H7 (cell line): ENCODE data around the gene NAGA. TPM values are rescaled to one million over a fixed set of nuclear protein-coding genes. Genes with fewer than 3 reads are reported as not detected.

Source experiments
- DNase-seq: peaks from one replicate; pipeline ENCODE4 v3.0.0; 2012
- H3K27me3 ChIP-seq: 2 replicates; pipeline ENCODE4 v1.6.0; 2011; ENCODE audit warnings: mild to moderate bottlenecking, low read length; ENCODE audit not compliant: control insufficient read depth, insufficient read depth
- H3K36me3 ChIP-seq: replicated peaks from 2 replicates; pipeline ENCODE4 v1.5.1; 2011; ENCODE audit warnings: low read length; ENCODE audit not compliant: control insufficient read depth, insufficient read depth
- H3K4me3 ChIP-seq: 2 replicates; pipeline ENCODE4 v1.5.1; 2011; ENCODE audit warnings: low read depth, mild to moderate bottlenecking, control low read depth, low read length, moderate library complexity; ENCODE audit not compliant: insufficient read depth
- total RNA-seq: library from RNA; depleted of rRNA; stranded (reverse); fragments of >200 nt; shearing (Covaris generic); gene quantifications from 2 replicates; pipeline ENCODE4 v1.2.3, GENCODE V29; 2014; rRNA removed

NAGA gene
- total RNA-seq, 1 experiment from 2014 or later, result 30.9 TPM

DNA sequence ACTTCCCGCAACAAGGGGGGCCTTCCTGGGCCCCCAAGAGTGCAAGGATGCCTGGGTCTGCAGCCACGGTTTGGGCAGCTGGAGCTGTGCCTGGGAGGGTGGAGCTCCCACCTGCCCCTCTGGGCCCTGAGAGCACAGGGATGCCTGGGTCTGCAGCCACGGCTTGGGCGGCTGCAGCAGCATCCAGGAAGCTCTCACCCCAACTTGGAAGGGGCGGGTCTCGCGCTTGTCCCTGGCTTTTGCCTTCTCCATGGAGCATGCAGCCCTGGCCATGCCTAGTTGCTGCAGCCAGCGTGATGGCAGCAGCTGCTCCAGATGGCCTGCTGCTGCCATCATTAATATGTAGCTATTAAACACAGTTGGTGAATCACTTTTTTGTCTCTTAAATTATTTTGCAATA lies 35.4 kb downstream of the NAGA start:
- no peak overlapping the region for H3K4me3 ChIP-seq
- DNase-seq, result no peak
- no peaks in the 10 kb centered on the region for H3K27me3 ChIP-seq
- no peaks in the 10 kb centered on the region for H3K36me3 ChIP-seq

DNA sequence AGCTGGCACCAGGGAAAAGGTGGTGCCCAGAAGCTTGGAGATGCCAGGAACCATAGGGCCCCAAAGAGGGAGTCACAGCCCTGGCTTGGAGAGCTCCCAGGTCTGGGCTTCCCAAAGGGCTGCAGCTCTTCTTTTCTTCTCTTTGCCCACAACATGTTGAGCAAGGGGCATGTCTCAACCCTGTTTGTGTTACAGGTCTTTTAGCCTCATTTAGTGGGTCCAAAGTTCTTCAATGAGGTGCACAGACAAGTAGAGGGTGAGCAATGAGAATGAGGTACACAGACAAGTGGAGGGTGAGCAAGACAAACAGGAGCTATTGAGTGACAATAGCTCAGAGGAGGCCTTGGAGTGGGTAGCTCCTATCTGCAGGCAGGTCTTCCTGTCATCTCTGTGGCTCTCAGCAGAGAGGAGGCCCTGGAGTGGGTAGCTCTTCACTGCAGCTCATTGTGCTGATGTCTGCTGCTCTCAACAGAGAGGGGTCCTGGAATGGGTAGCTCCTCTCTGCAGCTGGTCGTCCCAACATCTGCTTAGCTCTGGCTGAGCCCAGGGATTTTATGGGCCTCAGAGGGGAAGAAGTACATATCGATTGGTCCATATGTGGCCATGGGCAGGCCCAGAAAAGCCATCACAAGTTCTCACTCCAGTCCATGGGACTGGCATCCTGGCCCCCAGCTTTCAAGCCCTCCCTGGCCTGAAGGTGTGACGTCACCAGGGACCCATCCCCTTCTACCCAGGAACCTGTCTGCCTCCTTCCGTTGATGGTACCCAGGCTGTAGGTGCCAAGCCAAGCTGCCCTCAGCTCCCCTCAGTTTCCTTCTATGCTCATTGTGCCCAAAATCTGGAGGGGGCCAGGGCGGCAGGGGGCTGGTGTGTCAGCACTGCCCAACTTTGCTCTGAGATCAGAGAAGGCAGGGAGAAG lies 37.1 kb downstream of the NAGA start:
- H3K36me3 ChIP-seq, result no peaks in the 10 kb centered on the region
- H3K27me3 ChIP-seq, result no peaks in the 10 kb centered on the region
- DNase-seq, result no peak
- H3K4me3 ChIP-seq, result no peak overlapping the region

DNA sequence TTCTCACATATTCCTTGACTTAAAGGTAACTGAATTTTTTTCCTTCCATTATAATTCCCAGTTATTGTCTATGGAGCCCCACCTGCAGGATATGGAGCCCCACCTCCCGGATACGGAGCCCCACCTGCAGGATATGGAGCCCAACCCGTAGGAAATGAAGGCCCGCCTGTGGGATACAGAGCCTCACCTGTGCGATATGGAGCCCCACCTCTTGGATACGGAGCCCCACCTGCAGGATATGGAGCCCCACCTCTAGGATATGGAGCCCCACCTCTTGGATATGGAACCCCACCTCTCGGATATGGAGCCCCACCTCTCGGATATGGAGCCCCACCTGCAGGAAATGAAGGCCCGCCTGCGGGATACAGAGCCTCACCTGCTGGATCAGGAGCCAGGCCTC lies 43.9 kb downstream of the NAGA start:
- H3K36me3 ChIP-seq, result no peaks in the 10 kb centered on the region
- H3K4me3 ChIP-seq, result no peak overlapping the region
- peak; percentile 33 for DNase-seq
- no peaks in the 10 kb centered on the region for H3K27me3 ChIP-seq

DNA sequence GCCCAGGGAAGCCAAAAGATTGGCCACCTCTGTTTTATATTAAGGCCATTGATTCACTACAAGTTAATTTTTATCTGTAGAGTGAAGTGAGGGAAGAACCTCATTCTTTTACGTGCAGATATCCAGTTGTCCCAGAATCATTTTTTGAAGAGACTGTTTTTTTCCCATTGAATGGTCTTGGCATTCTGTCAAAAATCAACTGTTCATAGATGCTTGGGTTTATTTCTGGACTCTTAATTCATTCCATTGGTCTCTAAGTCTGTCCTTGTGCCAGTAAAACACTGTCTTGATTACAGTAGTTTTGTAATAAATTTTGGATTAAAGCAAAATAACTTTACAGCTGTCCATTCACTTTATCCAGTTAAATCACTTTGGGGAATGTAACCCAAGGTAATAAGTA lies 45.2 kb downstream of the NAGA start:
- DNase-seq, result no peak
- no peaks in the 10 kb centered on the region for H3K36me3 ChIP-seq
- no peaks in the 10 kb centered on the region for H3K27me3 ChIP-seq
- no peak overlapping the region for H3K4me3 ChIP-seq

DNA sequence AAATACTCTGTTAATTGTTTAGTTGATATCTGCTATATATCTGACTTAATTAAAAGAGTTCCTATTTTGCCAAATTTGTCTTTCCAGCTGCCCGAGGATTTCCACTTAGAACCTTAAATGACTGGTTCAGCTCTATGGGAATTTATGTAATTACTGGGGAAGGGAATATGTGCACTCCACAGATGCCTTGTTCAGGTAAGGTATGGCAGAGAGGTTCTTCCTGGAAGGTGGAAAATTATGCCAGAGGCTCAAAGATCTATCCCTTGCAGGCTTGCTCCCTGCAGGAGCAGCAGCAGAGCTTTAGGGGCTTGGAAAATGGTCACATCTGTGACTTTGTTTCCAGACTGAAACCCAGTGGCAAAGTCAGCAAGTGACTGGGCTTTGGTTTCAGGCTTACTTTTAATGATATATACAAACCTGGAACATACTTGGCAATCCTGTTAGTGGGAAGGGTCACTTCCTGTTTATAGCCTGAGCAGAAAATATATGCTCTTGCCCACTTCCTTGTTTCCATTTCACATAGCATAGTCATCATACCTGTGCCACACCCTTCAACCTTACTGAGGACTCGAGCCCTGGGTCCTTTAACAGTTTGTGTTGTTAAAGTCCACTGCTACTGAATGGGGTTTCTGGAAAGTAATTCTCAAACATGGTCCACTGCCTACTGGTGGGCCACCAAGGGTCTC lies 48.3 kb downstream of the NAGA start:
- no peaks in the 10 kb centered on the region; the same call in 1 of the 2 replicates for H3K27me3 ChIP-seq
- H3K4me3 ChIP-seq, result no peak overlapping the region
- H3K36me3 ChIP-seq, result no peaks in the 10 kb centered on the region
- DNase-seq, result no peak

DNA sequence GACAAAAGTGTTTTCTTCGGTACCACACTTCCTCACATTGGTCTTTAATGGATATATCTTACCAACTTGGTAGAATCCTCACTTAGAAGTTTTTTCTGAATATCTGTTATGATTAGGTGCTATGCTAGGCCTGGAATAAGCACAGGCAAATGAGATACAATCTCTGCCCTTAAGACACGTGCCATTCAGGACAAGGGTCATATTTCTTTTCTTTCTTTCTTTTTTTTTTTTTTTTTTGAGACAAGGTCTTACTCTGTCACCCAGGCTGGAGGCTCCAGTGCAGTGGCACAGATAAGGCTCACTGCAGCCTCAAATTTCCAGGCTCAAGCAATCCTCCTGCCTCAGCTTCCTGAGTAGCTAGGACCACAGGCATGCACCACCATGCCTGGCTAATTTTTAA lies 49.0 kb downstream of the NAGA start:
- no peak for DNase-seq
- Histone ChIP-seq H3K27me3 (no peaks in the 10 kb centered on the region; the same call in 1 of the 2 replicates), H3K36me3 (no peaks in the 10 kb centered on the region), H3K4me3 (no peak overlapping the region)

DNA sequence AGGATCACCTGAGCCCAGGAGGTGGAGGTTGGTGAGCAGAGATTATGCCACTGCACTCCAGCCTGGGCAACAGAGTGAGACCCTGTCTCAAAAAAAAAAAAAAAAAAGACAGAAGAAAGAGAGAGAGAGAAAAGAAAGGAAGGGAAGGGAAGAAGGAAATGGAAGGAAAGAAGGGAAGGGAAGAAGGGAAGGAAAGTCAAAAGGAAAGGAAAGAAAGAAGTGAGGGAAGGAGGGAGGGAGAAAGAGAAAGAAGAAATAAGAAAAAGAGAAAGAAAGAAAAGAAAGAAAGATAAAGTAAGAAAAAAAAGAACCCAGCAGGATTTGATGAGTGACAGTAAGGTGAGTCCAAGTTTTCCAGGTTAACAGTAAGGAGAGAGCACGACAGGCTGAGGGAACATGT lies 52.4 kb downstream of the NAGA start:
- no peak for DNase-seq
- H3K27me3 ChIP-seq, result no peaks in the 10 kb centered on the region; the same call in 1 of the 2 replicates
- H3K36me3 ChIP-seq, result no peaks in the 10 kb centered on the region

DNA sequence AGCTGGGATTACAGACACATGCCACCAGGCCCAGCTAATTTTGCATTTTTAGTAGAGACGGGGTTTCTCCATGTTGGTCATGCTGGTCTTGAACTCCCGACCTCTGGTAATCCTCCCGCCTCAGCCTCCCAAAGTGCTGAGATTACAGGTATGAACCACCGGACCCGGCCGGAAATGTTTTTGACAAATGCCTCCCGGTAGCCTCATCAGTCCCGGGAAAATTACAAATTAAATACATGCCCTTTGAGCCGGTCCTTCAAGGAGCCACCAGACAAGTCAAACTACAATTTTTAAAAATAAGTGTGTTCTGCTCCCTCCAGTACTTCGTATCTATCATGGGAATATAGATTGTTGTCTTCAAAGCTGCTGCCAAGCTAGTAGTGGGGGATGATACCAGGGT lies 54.5 kb downstream of the NAGA start:
- no peak overlapping the region for H3K4me3 ChIP-seq
- DNase-seq, result no peak
- H3K27me3 ChIP-seq, result no peaks in the 10 kb centered on the region; the same call in 1 of the 2 replicates
- no peaks in the 10 kb centered on the region for H3K36me3 ChIP-seq

More for the DNA sequence above, 52.4 kb downstream of the NAGA start:
- no peak overlapping the region for H3K4me3 ChIP-seq

DNA sequence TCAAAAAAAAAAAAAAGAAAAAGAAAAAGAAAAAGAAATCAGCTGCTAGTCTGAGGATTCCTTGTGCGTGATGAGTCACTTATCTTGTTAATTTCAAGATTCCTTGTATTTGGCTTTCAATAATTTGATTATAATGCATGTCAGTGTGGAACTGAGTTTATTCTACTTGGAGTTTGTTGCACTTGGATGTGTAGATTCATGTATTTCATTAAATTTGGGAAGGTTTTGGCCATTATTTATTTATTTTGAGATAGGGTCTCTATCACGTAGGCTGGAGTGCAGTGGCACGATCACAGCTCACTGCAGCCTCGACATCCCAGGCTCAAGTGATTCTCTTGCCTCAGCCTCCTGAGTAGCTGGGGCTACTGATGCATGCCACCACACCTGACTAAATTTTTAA lies 57.2 kb downstream of the NAGA start:
- no peak for DNase-seq
- H3K27me3 ChIP-seq, result no peaks in the 10 kb centered on the region; the same call in 1 of the 2 replicates
- no peak overlapping the region for H3K4me3 ChIP-seq
- no peaks in the 10 kb centered on the region for H3K36me3 ChIP-seq

DNA sequence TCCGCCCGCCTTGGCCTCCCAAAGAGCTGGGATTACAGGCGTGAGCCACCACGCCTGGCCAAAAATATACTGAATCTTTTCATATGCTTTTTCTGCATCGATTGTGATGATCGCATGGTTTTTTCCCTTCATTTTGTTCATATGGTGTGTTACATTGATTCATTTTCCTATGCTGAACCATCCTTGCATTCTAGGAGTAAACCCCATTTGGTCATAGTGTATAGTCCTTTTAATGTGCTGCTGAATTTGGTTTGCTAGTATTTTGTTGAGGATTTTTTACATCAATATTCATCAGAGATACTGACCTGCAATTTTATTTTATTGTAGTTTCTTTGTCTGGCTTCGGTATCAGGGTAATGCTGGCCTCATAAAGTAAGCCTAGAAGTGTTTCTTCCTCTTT lies 59.8 kb downstream of the NAGA start:
- DNase-seq, result no peak
- no peaks in the 10 kb centered on the region for H3K36me3 ChIP-seq
- no peak overlapping the region for H3K4me3 ChIP-seq
- no peaks in the 10 kb centered on the region for H3K27me3 ChIP-seq

Other genes with a start within 250 kb of the NAGA start
- gene SREBF2, start 237.7 kb downstream of the NAGA start, total RNA-seq, result 93.8 and 118 TPM in 2 replicates
- 3.2 TPM in 2 replicates for gene SHISA8, start 155.7 kb downstream of the NAGA start, total RNA-seq
- gene TNFRSF13C, start 144.0 kb downstream of the NAGA start, total RNA-seq, result 1.1 and 1.2 TPM in 2 replicates
- 56.7 and 66.3 TPM in 2 replicates for gene CENPM, start 123.7 kb downstream of the NAGA start, total RNA-seq
- 8.1 and 11.0 TPM in 2 replicates for gene SEPTIN3, start 101.4 kb downstream of the NAGA start, total RNA-seq
- not detected in 2 replicates for gene WBP2NL, start 72.0 kb downstream of the NAGA start, total RNA-seq
- 10.3 and 11.5 TPM in 2 replicates for gene PHETA2, start 3.4 kb upstream of the NAGA start, total RNA-seq
- 5.6 and 11.4 TPM in 2 replicates for gene SMDT1, start 8.9 kb upstream of the NAGA start, total RNA-seq
- gene NDUFA6, start 20.0 kb upstream of the NAGA start, total RNA-seq, result 62.3 and 65.0 TPM in 2 replicates
- gene CYP2D6, start 60.0 kb upstream of the NAGA start, total RNA-seq, result 1.0 and 1.4 TPM in 2 replicates
- 39.8 and 56.4 TPM in 2 replicates for gene TCF20, start 199.8 kb upstream of the NAGA start, total RNA-seq